Right atrium auricular region (tissue), 2 donors: Measurements from ENCODE around the gene LITAFD. TPM values are rescaled to one million over a fixed set of nuclear protein-coding genes. Genes with fewer than 3 reads are reported as not detected.

Experiments
- DNase-seq: peaks from one replicate; pipeline ENCODE4 v3.0.0-alpha.2; 2019; ENCODE audit warnings: low spot score
- H3K27ac ChIP-seq, 2 donors: fragments of 200-600 bp; sonication (generic); 1 replicate in 1 of 2; 2 replicates in 1 of 2; pipeline ENCODE4 v1.5.1; 2016 to 2019
- H3K27me3 ChIP-seq, 2 donors: fragments of 200-600 bp; sonication (generic); one replicate each; pipeline versions ENCODE4 v1.5.1 to v1.6.0; 2017 to 2019
- H3K36me3 ChIP-seq: fragments of 200-600 bp; sonication (generic); one replicate; pipeline ENCODE4 v1.5.1; 2016
- H3K4me1 ChIP-seq, 2 donors: fragments of 200-600 bp; sonication (generic); one replicate each; pipeline versions ENCODE4 v1.5.1 to v1.6.0; 2017 to 2019
- H3K4me3 ChIP-seq, 2 donors: fragments of 200-600 bp; sonication (generic); 1 replicate in 1 of 2; 2 replicates in 1 of 2; pipeline ENCODE4 v1.5.1; 2017 to 2019; ENCODE audit warnings: mild to moderate bottlenecking in 1 of 2, moderate library complexity in 1 of 2
- H3K9me3 ChIP-seq, 2 donors: fragments of 200-600 bp; sonication (generic); one replicate each; pipeline ENCODE4 v1.5.1; 2019
- CTCF ChIP-seq, 2 donors: fragments of 200-600 bp; sonication (generic); IDR thresholded peaks; one replicate each; pipeline ENCODE4 v1.5.1; 2019; ENCODE audit warnings: antibody characterized with exemption in 2 of 2
- total RNA-seq, 2 donors: library from RNA; depleted of rRNA; stranded (reverse); fragments of >200 nt; gene quantifications; one replicate each; pipeline ENCODE4 v1.1.0, GENCODE V29; 2016

LITAFD gene
- total RNA-seq, 2 donors from 2014 or later = not detected

GRCh38 chr16:8861563-8862308, 20.4 kb upstream of the LITAFD start:
- no peak for TF ChIP-seq CTCF (IDR thresholded peaks at IDR 0.05)
- Histone ChIP-seq H3K9me3 (no peaks in the 10 kb centered on the region), H3K36me3 (peaks cover 15% of the 10 kb centered on the region), H3K27ac (peak overlapping the region; percentile 39 to 57), H3K27me3 (no peaks in the 10 kb centered on the region), H3K4me1 (peaks cover 0 to 70% of the 10 kb centered on the region in 2 donors), H3K4me3 (no peak overlapping the region)
- no peak for DNase-seq

- no peak overlapping the region for H3K4me3 ChIP-seq
- peaks cover 15% of the 10 kb centered on the region for H3K36me3 ChIP-seq
- H3K27ac ChIP-seq = peak overlapping the region; percentile 51 to 83
- TF ChIP-seq CTCF (IDR thresholded peaks at IDR 0.05) = no peak
- DNase-seq = no peak
- H3K27me3 ChIP-seq = no peaks in the 10 kb centered on the region
- H3K9me3 ChIP-seq = no peaks in the 10 kb centered on the region
- peaks cover 0 to 78% of the 10 kb centered on the region in 2 donors for H3K4me1 ChIP-seq
These were observed 19.6 kb upstream of the LITAFD start for GRCh38 chr16:8862309-8863130.

- no peak overlapping the region for H3K4me3 ChIP-seq
- no peaks in the 10 kb centered on the region for H3K9me3 ChIP-seq
- H3K27me3 ChIP-seq = no peaks in the 10 kb centered on the region
- H3K27ac ChIP-seq = peak overlapping the region; percentile 72 to 83
- TF ChIP-seq CTCF (IDR thresholded peaks at IDR 0.05) = no peak
- DNase-seq = no peak
- peaks cover 3% of the 10 kb centered on the region for H3K36me3 ChIP-seq
- peaks cover 0 to 84% of the 10 kb centered on the region in 2 donors for H3K4me1 ChIP-seq
These were observed 18.3 kb upstream of the LITAFD start for GRCh38 chr16:8863594-8864424.

GRCh38 chr16:8864480-8865110, 17.6 kb upstream of the LITAFD start:
- no peak for TF ChIP-seq CTCF (IDR thresholded peaks at IDR 0.05)
- Histone ChIP-seq H3K9me3 (no peaks in the 10 kb centered on the region), H3K36me3 (no peaks in the 10 kb centered on the region), H3K4me1 (peaks cover 0 to 84% of the 10 kb centered on the region in 2 donors), H3K27me3 (no peaks in the 10 kb centered on the region), H3K4me3 (no peak overlapping the region), H3K27ac (peak overlapping the region; percentile 72 to 83)
- DNase-seq = no peak

- no peak for TF ChIP-seq CTCF (IDR thresholded peaks at IDR 0.05)
- H3K4me1 ChIP-seq = peaks cover 0 to 78% of the 10 kb centered on the region in 2 donors
These were observed 16.8 kb upstream of the LITAFD start for GRCh38 chr16:8865145-8865882.

More at GRCh38 chr16:8865145-8865882, 16.8 kb upstream of the LITAFD start:
- Histone ChIP-seq H3K36me3 (no peaks in the 10 kb centered on the region), H3K4me3 (no peak overlapping the region), H3K27ac (peak overlapping the region; percentile 72 to 83), H3K9me3 (no peaks in the 10 kb centered on the region), H3K27me3 (no peaks in the 10 kb centered on the region)
- DNase-seq = no peak
